H9 (cell line): ENCODE results near the gene DNM2. TPM values are rescaled to one million over a fixed set of nuclear protein-coding genes. Genes with fewer than 3 reads are reported as not detected.

Source experiments
- DNase-seq: peaks from one replicate; pipeline ENCODE4 v3.0.0-alpha.2; 2017
- H2AFZ ChIP-seq: one replicate; pipeline ENCODE4 v1.6.1; 2013; ENCODE audit warnings: mild to moderate bottlenecking, low read length, control low read depth, moderate library complexity
- H2AK5ac ChIP-seq: 2 replicates; pipeline ENCODE4 v1.6.1; 2013; ENCODE audit warnings: low read length, control low read depth, mixed read lengths; ENCODE audit not compliant: insufficient read length
- H2BK120ac ChIP-seq: one replicate; pipeline ENCODE4 v1.6.1; 2013; ENCODE audit warnings: low read depth, mild to moderate bottlenecking, low read length, control low read depth, inconsistent platforms; ENCODE audit not compliant: poor library complexity, severe bottlenecking
- H2BK12ac ChIP-seq: 2 replicates; pipeline ENCODE4 v1.6.1; 2013; ENCODE audit warnings: low read length, control low read depth, mixed read lengths, low read depth; ENCODE audit not compliant: insufficient read length
- H2BK15ac ChIP-seq: 2 replicates; pipeline ENCODE4 v1.6.1; 2013; ENCODE audit warnings: low read depth, low read length, control low read depth
- H2BK20ac ChIP-seq: one replicate; pipeline ENCODE4 v1.6.1; 2013; ENCODE audit warnings: low read depth, mild to moderate bottlenecking, low read length, control low read depth, inconsistent platforms; ENCODE audit not compliant: poor library complexity, severe bottlenecking
- H2BK5ac ChIP-seq: 2 replicates; pipeline ENCODE4 v1.6.1; 2013; ENCODE audit warnings: low read length, control low read depth, mixed read lengths; ENCODE audit not compliant: insufficient read length
- H3K14ac ChIP-seq: 2 replicates; pipeline ENCODE4 v1.6.1; 2013; ENCODE audit warnings: low read length, control low read depth; ENCODE audit not compliant: insufficient read depth
- H3K18ac ChIP-seq: 2 replicates; pipeline ENCODE4 v1.6.1; 2013; ENCODE audit warnings: low read depth, mild to moderate bottlenecking, mixed read lengths, low read length, control low read depth; ENCODE audit not compliant: insufficient read length
- H3K23ac ChIP-seq: 2 replicates; pipeline ENCODE4 v1.6.1; 2013; ENCODE audit warnings: low read length, control low read depth, mixed read lengths, low read depth; ENCODE audit not compliant: insufficient read length
- H3K23me2 ChIP-seq: 2 replicates; pipeline ENCODE4 v1.6.1; 2013; ENCODE audit warnings: low read depth, mild to moderate bottlenecking, mixed read lengths, low read length, control low read depth; ENCODE audit not compliant: insufficient read length, poor library complexity, severe bottlenecking
- H3K27ac ChIP-seq: 2 replicates; pipeline ENCODE4 v1.5.1; 2013; ENCODE audit warnings: low read length, control low read depth, mixed read lengths, low read depth; ENCODE audit not compliant: insufficient read length
- H3K27me3 ChIP-seq: 2 replicates; pipeline ENCODE4 v1.6.1; 2013; ENCODE audit warnings: low read length, control low read depth, inconsistent platforms; ENCODE audit not compliant: insufficient read depth
- H3K4ac ChIP-seq: 2 replicates; pipeline ENCODE4 v1.6.1; 2013; ENCODE audit warnings: low read depth, mild to moderate bottlenecking, control low read depth, inconsistent platforms, low read length, moderate library complexity
- H3K4me1 ChIP-seq: 2 replicates; pipeline ENCODE4 v1.6.1; 2013; ENCODE audit warnings: low read length, control low read depth, inconsistent platforms; ENCODE audit not compliant: insufficient read depth
- H3K4me2 ChIP-seq: 2 replicates; pipeline ENCODE4 v1.6.1; 2013; ENCODE audit warnings: low read length, control low read depth, mixed read lengths; ENCODE audit not compliant: insufficient read length, insufficient read depth
- H3K56ac ChIP-seq: 2 replicates; pipeline ENCODE4 v1.6.1; 2013; ENCODE audit warnings: low read depth, mild to moderate bottlenecking, mixed read lengths, low read length, control low read depth; ENCODE audit not compliant: insufficient read length
- H3K79me1 ChIP-seq: 2 replicates; pipeline ENCODE4 v1.6.1; 2013; ENCODE audit warnings: low read depth, mild to moderate bottlenecking, moderate library complexity, low read length, control low read depth, inconsistent platforms; ENCODE audit not compliant: insufficient read depth, poor library complexity, severe bottlenecking
- H3K79me2 ChIP-seq: 2 replicates; pipeline ENCODE4 v1.6.1; 2013; ENCODE audit warnings: low read length, control low read depth, inconsistent platforms; ENCODE audit not compliant: insufficient read depth
- H3K9ac ChIP-seq: 2 replicates; pipeline ENCODE4 v1.6.1; 2013; ENCODE audit warnings: low read length, control low read depth, mixed read lengths; ENCODE audit not compliant: insufficient read length; ENCODE audit errors: extremely low read depth
- H3K9me3 ChIP-seq: one replicate; pipeline ENCODE4 v1.6.1; 2013; ENCODE audit warnings: low read depth, low read length, inconsistent platforms; ENCODE audit not compliant: control insufficient read depth
- H3T11ph ChIP-seq: one replicate; pipeline ENCODE4 v1.6.1; 2013; ENCODE audit warnings: mild to moderate bottlenecking, low read length, control low read depth, inconsistent platforms
- H4K20me1 ChIP-seq: one replicate; pipeline ENCODE4 v1.6.1; 2013; ENCODE audit not compliant: control insufficient read depth, insufficient read length, insufficient read depth
- H4K5ac ChIP-seq: 2 replicates; pipeline ENCODE4 v1.6.1; 2013; ENCODE audit warnings: low read depth, mild to moderate bottlenecking, mixed read lengths, low read length, control low read depth; ENCODE audit not compliant: insufficient read length
- H4K8ac ChIP-seq: replicated peaks from 2 replicates; pipeline ENCODE4 v1.6.1; 2013; ENCODE audit warnings: low read length, control low read depth, mixed read lengths, low read depth; ENCODE audit not compliant: insufficient read length
- H4K91ac ChIP-seq: 2 replicates; pipeline ENCODE4 v1.6.1; 2013; ENCODE audit warnings: low read depth, mild to moderate bottlenecking, moderate library complexity, mixed read lengths, low read length, control low read depth; ENCODE audit not compliant: insufficient read length
- H3K27ac Mint-ChIP-seq, 3 experiments: 2 replicates in 2 of 3; 3 replicates in 1 of 3; pipeline ENCODE4 v1.8.0; 2020 to 2021; ENCODE audit warnings: mixed read lengths in 3 of 3, mild to moderate bottlenecking in 1 of 3, moderate library complexity in 1 of 3
- H3K27me3 Mint-ChIP-seq: 2 replicates; pipeline ENCODE4 v1.8.0; 2021; ENCODE audit warnings: low read depth, mild to moderate bottlenecking, moderate library complexity, mixed read lengths
- H3K36me3 Mint-ChIP-seq, 3 experiments: 2 replicates in 2 of 3; 3 replicates in 1 of 3; pipeline ENCODE4 v1.8.0; 2020 to 2021; ENCODE audit warnings: low read depth in 3 of 3, mixed read lengths in 3 of 3; ENCODE audit not compliant: insufficient read depth in 1 of 3
- H3K4me1 Mint-ChIP-seq, 2 experiments: 2 replicates each; pipeline ENCODE4 v1.8.0; 2020; ENCODE audit warnings: mixed read lengths in 2 of 2
- H3K4me3 Mint-ChIP-seq, 2 experiments: 2 replicates in 1 of 2; 3 replicates in 1 of 2; pipeline ENCODE4 v1.8.0; 2020 to 2021; ENCODE audit warnings: mild to moderate bottlenecking in 2 of 2, mixed read lengths in 2 of 2, moderate library complexity in 1 of 2
- H3K9me3 Mint-ChIP-seq, 2 experiments: 2 replicates in 1 of 2; 3 replicates in 1 of 2; pipeline ENCODE4 v1.8.0; 2020; ENCODE audit warnings: mild to moderate bottlenecking in 2 of 2, mixed read lengths in 2 of 2, moderate library complexity in 1 of 2
- CTCF ChIP-seq: fragments of 200-600 bp; sonication (generic); conservative IDR thresholded peaks from 3 replicates; pipeline ENCODE4 v1.8.0; 2021; ENCODE audit warnings: antibody characterized with exemption, mild to moderate bottlenecking
- WGBS: extraction: QIAGEN DNeasy Blood & Tissue Kit; methylation state at CpG from one replicate; pipeline ENCODE4 v1.1.7; 2013; ENCODE audit warnings: missing lambda C conversion rate, low lambda C conversion rate, mixed read lengths; ENCODE audit not compliant: insufficient read length; ENCODE audit errors: extremely low coverage; 5-methylcytosine and 5-hydroxymethylcytosine counted together
- total RNA-seq: library from RNA; stranded (reverse); gene quantifications from 2 replicates; pipeline ENCODE4 v1.2.1, GENCODE V29; 2021

The DNM2 gene
- total RNA-seq, 1 experiment from 2014 or later: 152 TPM

- Histone ChIP-seq H3K23ac (no peak overlapping the region), H2BK120ac (no peak overlapping the region), H2BK12ac (no peak overlapping the region), H2AK5ac (no peak overlapping the region), H3K9ac (no peak overlapping the region), H2BK5ac (no peak overlapping the region), H4K20me1 (peaks cover 2% of the 10 kb centered on the region), H4K8ac (no peak overlapping the region), H3K4ac (no peak overlapping the region), H4K5ac (no peak overlapping the region), H2AFZ (no peak overlapping the region), H3T11ph (no peak overlapping the region), H3K4me2 (peak overlapping the region; percentile 68), H3K27ac (no peak overlapping the region), H4K91ac (no peak overlapping the region), H3K79me2 (peaks cover 35% of the 10 kb centered on the region; the same call in 1 of the 2 replicates), H3K4me1 (no peaks in the 10 kb centered on the region), H3K18ac (no peak overlapping the region), H3K9me3 (no peaks in the 10 kb centered on the region), H3K14ac (no peak overlapping the region; the same call in 1 of the 2 replicates), H3K27me3 (no peaks in the 10 kb centered on the region), H2BK20ac (no peak overlapping the region), H3K79me1 (peaks cover 15% of the 10 kb centered on the region), H3K23me2 (peaks cover 7% of the 10 kb centered on the region), H3K56ac (no peak overlapping the region), H2BK15ac (no peak overlapping the region)
- WGBS: no CpG with 5 or more reads among the region's 5 CpGs
- DNase-seq: no peak
- H3K4me1 Mint-ChIP-seq: peaks cover 13 to 17% of the 10 kb centered on the region in 2 experiments
- TF ChIP-seq CTCF: no peak
- H3K36me3 Mint-ChIP-seq: peaks cover 0 to 7% (median 2%) of the 10 kb centered on the region in 3 experiments; a peak in 4 of 7 replicates
- H3K27ac Mint-ChIP-seq: peak overlapping the region in 1 of 3 experiments; percentile 34; a peak in 1 of 7 replicates
- peak overlapping the region; percentile 88 to 95 for H3K4me3 Mint-ChIP-seq
- no peaks in the 10 kb centered on the region for H3K9me3 Mint-ChIP-seq
- no peaks in the 10 kb centered on the region for H3K27me3 Mint-ChIP-seq
Measured at GRCh38 chr19:10719466-10719961, 1.6 kb downstream of the DNM2 start.
